HG03521 (cell line): ENCODE measurements around the gene PDLIM7.
"Not testable (repeated sequence)": the region's sequence is repeated elsewhere in the genome, so short reads cannot be mapped to it uniquely, and the experiment has no call there.

Source experiments
- ATAC-seq: cut with Tn5 transposase; IDR thresholded peaks from one replicate; pipeline ENCODE4 v1.9.1; 2021; ENCODE audit warnings: mild to moderate bottlenecking, moderate library complexity; ENCODE audit not compliant: unreplicated experiment

PDLIM7 gene, protein sequence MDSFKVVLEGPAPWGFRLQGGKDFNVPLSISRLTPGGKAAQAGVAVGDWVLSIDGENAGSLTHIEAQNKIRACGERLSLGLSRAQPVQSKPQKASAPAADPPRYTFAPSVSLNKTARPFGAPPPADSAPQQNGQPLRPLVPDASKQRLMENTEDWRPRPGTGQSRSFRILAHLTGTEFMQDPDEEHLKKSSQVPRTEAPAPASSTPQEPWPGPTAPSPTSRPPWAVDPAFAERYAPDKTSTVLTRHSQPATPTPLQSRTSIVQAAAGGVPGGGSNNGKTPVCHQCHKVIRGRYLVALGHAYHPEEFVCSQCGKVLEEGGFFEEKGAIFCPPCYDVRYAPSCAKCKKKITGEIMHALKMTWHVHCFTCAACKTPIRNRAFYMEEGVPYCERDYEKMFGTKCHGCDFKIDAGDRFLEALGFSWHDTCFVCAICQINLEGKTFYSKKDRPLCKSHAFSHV

GRCh38 chr5:177497292-177498012 lies at the start of gene PDLIM7:
TSS of gene PDLIM7 (minus strand) at chr5:177497604. CDS start at chr5:177496512, 1,092 bp downstream.
- peak; percentile 79 for ATAC-seq

GRCh38 chr5:177546258-177546741 lies 48.9 kb upstream of the PDLIM7 start:
- ATAC-seq: no peak

- no peak for ATAC-seq
These were observed 48.3 kb upstream of the PDLIM7 start for GRCh38 chr5:177545487-177546257.

GRCh38 chr5:177542816-177543465 lies 45.5 kb upstream of the PDLIM7 start:
- ATAC-seq: no peak

- no peak for ATAC-seq
These were observed 43.0 kb upstream of the PDLIM7 start for GRCh38 chr5:177540438-177540837.

GRCh38 chr5:177539411-177539810 lies 42.0 kb upstream of the PDLIM7 start:
- no peak for ATAC-seq

DNA sequence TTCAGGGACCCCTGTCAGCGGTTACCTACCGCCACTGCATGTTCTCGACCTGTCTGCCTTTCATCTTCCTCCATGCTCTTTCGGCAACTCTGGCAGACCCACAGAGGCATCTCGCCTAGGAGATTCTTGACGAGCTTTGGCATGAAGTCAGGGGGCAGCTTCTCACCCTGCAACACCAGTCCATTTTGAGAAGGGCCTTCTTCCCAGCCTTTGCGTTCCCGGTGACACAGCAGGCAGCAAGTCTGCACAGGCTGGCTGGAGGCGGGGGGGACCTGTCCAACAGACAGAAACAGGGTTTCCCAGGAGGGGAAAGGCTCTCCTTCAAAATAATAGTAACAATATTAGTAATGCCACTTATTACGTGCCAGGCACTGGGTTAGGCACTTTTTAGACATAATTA lies 41.5 kb upstream of the PDLIM7 start:
- no peak for ATAC-seq

DNA sequence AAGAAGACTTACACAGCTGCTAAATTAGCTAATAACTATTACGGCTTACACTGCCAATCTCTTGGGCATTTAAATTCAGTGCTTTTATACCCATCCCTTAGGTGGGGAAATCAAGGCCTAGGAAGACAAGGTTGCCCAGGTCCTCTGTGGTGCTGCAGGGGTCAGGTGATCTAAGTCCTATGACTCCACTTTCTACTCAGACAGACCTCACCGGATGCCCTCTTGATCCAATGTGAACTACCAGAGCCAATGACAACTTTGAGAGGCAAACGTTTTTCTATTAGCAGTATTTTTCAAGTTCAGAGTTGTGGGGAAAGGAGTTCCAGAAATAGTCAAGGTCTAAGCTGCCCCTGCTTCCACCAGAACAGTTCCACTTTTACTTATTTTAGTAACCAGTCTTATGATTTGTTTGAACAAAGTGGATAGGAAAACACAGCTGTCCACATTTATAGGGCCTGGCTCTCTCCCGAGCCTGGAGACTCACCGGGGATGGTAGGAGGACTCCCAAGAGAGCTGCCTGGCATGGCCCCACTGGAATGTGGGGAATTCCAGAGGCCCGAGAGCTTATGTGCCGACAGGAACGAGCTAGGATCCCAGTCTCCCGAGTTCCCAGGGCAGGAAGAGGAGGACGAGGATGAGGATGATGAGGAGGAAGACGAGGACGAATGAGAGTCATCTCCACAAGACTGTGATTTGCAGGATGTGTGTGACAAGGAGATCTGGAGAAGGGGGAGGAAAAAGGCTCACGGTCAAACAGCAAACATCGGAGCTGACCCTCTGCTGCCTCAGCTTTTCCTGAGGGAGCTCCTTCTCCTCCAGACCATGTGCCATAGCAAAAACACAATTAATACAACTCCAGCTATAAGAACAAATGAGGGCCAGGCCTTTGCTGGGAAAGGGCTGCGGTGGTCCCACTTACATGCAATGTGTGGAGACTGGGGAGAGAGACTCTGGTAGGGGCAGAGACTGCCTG lies 40.3 kb upstream of the PDLIM7 start:
- ATAC-seq: no peak

DNA sequence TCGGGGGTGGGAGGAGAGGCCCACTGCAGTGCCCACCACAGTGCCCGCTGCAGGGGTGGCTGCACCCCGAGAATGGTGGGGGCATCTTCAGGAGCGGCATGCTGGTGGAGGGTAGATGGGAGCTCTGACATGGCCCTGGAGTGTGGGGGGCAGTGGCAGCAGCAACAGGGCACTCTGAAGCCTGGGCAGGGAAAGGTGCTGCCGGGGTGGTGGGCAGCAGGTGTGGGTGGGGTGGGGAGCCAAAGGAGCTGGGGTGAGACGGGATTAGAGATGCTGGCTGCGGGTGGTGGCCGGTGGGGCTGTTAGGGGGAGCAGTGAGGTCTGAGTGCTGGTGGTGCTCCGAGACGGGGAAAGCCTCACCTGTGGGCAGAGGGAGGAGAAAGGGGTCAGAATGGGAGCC lies 39.0 kb upstream of the PDLIM7 start:
- ATAC-seq: no peak

GRCh38 chr5:177535125-177535524 lies 37.7 kb upstream of the PDLIM7 start:
- ATAC-seq: no peak

DNA sequence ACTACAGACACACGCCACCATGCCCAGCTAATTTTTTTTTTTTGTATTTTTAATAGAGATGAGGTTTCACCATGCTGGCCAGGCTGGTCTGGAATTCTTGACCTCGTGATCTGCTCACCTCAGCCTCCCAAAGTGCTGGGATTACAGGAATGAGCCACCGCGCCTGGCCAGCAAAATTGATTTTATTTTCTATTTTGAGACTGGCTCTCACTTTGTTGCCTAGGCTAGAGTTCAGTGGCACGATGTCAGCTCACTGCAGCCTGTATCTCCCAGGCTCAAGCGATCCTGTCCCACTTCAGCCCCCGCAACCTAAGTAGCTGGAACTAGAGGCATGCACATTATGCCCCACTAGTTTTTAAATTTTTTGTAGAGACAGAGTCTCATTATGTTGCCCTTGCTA lies 37.0 kb upstream of the PDLIM7 start:
- not testable (repeated sequence) for ATAC-seq

GRCh38 chr5:177531209-177531940 lies 34.0 kb upstream of the PDLIM7 start:
- ATAC-seq: no peak

- no peak for ATAC-seq
These were observed 33.2 kb upstream of the PDLIM7 start for GRCh38 chr5:177530638-177531037.

GRCh38 chr5:177529247-177530203 lies 32.1 kb upstream of the PDLIM7 start:
- ATAC-seq: no peak

- ATAC-seq: no peak
These were observed 31.2 kb upstream of the PDLIM7 start for GRCh38 chr5:177528631-177529030.

GRCh38 chr5:177527595-177527994 lies 30.2 kb upstream of the PDLIM7 start:
- no peak for ATAC-seq

- no peak for ATAC-seq
These were observed 29.4 kb upstream of the PDLIM7 start for GRCh38 chr5:177526791-177527190.

- no peak for ATAC-seq
These were observed 28.8 kb upstream of the PDLIM7 start for GRCh38 chr5:177526191-177526590.
